ENCODE results near the gene ASAH2B.
A peak's percentile ranks its signal among the peaks of the same experiment; 100 is the strongest.
"Not testable (repeated sequence)": the region's sequence is repeated elsewhere in the genome, so short reads cannot be mapped to it uniquely, and the experiment has no call there.

The ASAH2B gene

DNA sequence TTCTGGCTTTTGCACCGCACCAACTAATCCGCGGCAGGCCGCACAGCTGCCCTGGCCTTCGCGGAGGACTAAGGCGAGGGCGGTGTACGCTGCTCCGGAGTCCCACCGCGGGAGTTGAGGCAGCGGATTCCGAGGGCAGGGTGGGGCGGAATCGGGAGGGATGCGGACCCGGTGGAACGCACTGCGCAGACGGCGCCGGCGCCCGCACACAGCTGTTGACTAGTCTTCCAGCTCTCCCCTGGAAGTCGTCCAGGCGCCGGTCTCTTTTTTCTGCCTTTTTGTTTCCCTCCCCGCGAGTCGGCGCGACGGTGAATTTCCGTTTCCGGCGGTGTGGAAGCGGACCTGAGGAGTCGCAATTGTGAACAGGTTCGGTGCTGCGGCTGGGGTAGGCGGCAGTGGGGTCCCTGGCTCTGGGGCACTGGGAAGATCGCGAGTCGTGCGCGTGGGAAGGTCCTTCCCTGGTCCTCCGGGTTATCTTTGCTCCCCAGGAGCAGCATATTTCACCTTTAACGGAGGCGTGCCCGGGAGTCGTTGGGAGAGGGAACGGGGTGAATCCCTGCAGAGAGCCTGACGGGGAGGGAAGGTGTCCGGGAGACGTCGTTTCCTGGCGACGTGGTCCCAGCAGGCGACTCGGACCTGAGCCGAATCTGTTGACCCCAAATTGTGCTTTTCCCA is at the start of gene ASAH2B:
Gene ASAH2B, plus strand, starts transcription at position 319 of the 675 bp plus-strand sequence. CDS start 5,195 bp downstream, outside the sequence.
- Histone ChIP-seq H3K4me3 (peak within 1 kb of the TSS; percentile 58), H3K9me3 (no peaks in the 10 kb centered on the region), H3K36me3 (replicated peaks) (no peaks in the 10 kb centered on the region), H3K27me3 (ENCODE audit: low read depth) (peaks cover 10% of the 10 kb centered on the region), H3K4me1 (0 out of 2 replicates have a peak, but pooled peaks cover 3% of the 10 kb centered on the region)
- DNase-seq (ENCODE audit: low spot score in 2 of 2), result peak; percentile 70 to 88
- in situ Hi-C loops (cut with MboI; ENCODE audit: low sequenced_read_pairs), result no loop called here

- in situ Hi-C loops (cut with MboI; ENCODE audit: low sequenced_read_pairs); H3K4me1 ChIP-seq; H3K36me3 ChIP-seq (replicated peaks); DNase-seq (ENCODE audit: low spot score in 2 of 2); H3K4me3 ChIP-seq; H3K9me3 ChIP-seq; H3K27me3 ChIP-seq (ENCODE audit: low read depth): not testable (repeated sequence)
These were observed 41.9 kb upstream of the ASAH2B start for GRCh38 chr10:50697819-50698218.

GRCh38 chr10:50701947-50702346 is 37.8 kb upstream of the ASAH2B start:
- not testable (repeated sequence) for H3K4me1 ChIP-seq; DNase-seq (ENCODE audit: low spot score in 2 of 2)

GRCh38 chr10:50702997-50703396 is 36.7 kb upstream of the ASAH2B start:
- H3K36me3 ChIP-seq (replicated peaks); DNase-seq (ENCODE audit: low spot score in 2 of 2); H3K9me3 ChIP-seq; in situ Hi-C loops (cut with MboI; ENCODE audit: low sequenced_read_pairs); H3K27me3 ChIP-seq (ENCODE audit: low read depth); H3K4me1 ChIP-seq; H3K4me3 ChIP-seq: not testable (repeated sequence)

More at GRCh38 chr10:50701947-50702346, 37.8 kb upstream of the ASAH2B start:
- H3K27me3 ChIP-seq (ENCODE audit: low read depth); in situ Hi-C loops (cut with MboI; ENCODE audit: low sequenced_read_pairs); H3K9me3 ChIP-seq; H3K4me3 ChIP-seq; H3K36me3 ChIP-seq (replicated peaks): not testable (repeated sequence)

GRCh38 chr10:50704436-50705079 is 35.2 kb upstream of the ASAH2B start:
- DNase-seq (ENCODE audit: low spot score in 2 of 2); H3K9me3 ChIP-seq; H3K4me1 ChIP-seq; H3K27me3 ChIP-seq (ENCODE audit: low read depth); H3K4me3 ChIP-seq; H3K36me3 ChIP-seq (replicated peaks); in situ Hi-C loops (cut with MboI; ENCODE audit: low sequenced_read_pairs): not testable (repeated sequence)

DNA sequence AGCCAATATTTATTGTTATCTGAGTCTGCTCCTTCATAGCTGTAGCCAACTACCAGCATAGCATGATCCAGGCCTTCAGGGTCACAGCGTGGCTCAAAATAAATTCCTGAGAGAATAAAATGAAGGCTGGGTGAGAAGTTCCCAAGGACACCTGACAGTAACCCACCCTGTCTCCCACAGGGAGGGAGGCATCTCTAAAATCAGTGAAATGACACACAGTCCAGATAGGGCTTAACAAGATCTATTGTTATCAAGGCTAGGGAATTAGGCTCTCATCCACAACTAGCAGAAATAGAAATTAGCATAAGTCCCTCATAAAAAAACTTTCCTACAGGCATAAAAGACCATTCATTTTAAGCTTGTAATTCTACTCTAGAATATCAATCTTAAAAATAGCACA is 33.7 kb upstream of the ASAH2B start:
- H3K9me3 ChIP-seq; H3K36me3 ChIP-seq (replicated peaks); H3K4me3 ChIP-seq; H3K27me3 ChIP-seq (ENCODE audit: low read depth); in situ Hi-C loops (cut with MboI; ENCODE audit: low sequenced_read_pairs); H3K4me1 ChIP-seq: not testable (repeated sequence)
- peak; percentile 54 to 70 for DNase-seq (ENCODE audit: low spot score in 2 of 2)

DNA sequence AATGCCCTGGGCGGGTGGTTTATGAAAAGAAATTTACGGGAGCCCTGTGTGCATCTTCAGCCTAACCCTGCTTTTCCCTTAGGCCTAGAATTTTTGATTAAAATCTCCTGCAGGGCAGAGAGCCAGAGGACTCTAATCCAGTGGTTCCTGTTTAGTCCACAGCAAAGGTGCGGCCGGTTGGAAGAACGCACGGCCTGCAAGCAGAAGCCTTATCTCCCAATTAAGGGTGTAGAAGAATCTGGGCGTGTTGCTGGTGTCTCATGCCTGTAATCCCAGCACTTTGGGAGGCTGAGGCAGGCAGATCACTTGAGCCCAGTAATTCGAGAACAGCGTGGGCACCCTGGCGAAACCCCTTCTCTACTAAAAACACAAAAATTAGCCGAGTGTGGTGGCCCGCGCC is 29.5 kb upstream of the ASAH2B start:
- DNase-seq (ENCODE audit: low spot score in 2 of 2); H3K9me3 ChIP-seq; in situ Hi-C loops (cut with MboI; ENCODE audit: low sequenced_read_pairs); H3K4me1 ChIP-seq; H3K36me3 ChIP-seq (replicated peaks); H3K4me3 ChIP-seq; H3K27me3 ChIP-seq (ENCODE audit: low read depth): not testable (repeated sequence)

- peaks cover 20% of the 10 kb centered on the region for H3K27me3 ChIP-seq (ENCODE audit: low read depth)
- H3K36me3 ChIP-seq (replicated peaks); H3K4me1 ChIP-seq; in situ Hi-C loops (cut with MboI; ENCODE audit: low sequenced_read_pairs); H3K9me3 ChIP-seq; H3K4me3 ChIP-seq; DNase-seq (ENCODE audit: low spot score in 2 of 2): not testable (repeated sequence)
These were observed 15.9 kb upstream of the ASAH2B start for GRCh38 chr10:50723812-50724211.

DNA sequence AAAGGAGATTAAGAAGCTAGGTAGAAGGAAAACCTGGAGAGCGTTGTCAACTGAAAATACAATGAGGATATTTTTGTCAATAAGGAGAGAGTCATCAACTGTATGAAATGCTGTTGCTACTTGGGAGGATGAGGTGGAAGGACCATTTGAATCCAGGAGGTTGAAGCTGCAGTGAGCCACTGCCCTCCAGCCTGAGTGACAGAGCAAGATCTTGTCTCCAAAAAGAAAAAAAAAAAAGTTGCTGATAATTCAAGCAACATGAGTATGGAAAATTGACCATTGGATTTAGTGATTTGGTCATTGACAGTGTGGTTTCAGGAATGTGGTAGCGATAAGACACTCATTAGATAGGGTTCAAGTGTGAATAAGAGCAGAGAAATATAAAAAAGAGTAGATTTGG is 11.6 kb upstream of the ASAH2B start:
- in situ Hi-C loops (cut with MboI; ENCODE audit: low sequenced_read_pairs); DNase-seq (ENCODE audit: low spot score in 2 of 2); H3K4me3 ChIP-seq; H3K9me3 ChIP-seq; H3K36me3 ChIP-seq (replicated peaks); H3K4me1 ChIP-seq: not testable (repeated sequence)
- peaks cover 21% of the 10 kb centered on the region for H3K27me3 ChIP-seq (ENCODE audit: low read depth)

DNA sequence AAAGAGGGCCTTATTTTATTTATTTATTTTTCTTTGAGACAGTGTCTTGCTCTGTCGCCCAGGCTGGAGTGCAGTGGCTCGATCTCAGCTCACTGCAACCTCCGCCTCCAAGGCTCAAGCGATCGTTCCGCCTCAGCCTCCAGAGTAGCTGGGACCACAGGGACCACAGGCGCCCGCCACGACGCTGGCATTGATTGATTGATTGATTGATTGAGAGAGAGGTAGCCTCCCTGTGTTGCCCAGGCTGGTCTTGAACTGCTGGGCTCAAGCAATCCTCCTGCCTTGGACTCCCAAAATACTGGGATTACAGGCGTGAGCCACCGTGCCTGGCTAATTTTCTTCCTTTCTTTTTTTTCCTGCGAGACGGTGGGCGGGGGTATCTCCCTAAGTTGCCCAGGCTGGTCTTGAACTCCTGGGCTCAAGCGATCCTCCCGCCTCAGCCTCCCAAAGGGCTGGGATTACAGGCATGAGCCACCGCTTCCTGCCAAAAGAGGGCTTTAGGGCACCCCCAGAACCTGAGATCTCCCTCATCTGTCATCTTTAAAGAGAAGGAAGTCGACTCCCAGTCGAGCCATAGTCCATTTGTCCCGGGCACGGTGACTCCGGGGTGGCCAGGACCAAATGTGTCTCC is 634 bp upstream of the ASAH2B start:
- H3K9me3 ChIP-seq; H3K36me3 ChIP-seq (replicated peaks); H3K4me1 ChIP-seq; in situ Hi-C loops (cut with MboI; ENCODE audit: low sequenced_read_pairs); DNase-seq (ENCODE audit: low spot score in 2 of 2): not testable (repeated sequence)
- Histone ChIP-seq H3K27me3 (ENCODE audit: low read depth) (peaks cover 17% of the 10 kb centered on the region), H3K4me3 (peak overlapping the region; percentile 58)

GRCh38 chr10:50740293-50740648 is 535 bp downstream of the ASAH2B start:
- H3K4me1 ChIP-seq, result 0 out of 2 replicates have a peak, but pooled peaks cover 3% of the 10 kb centered on the region
- H3K27me3 ChIP-seq (ENCODE audit: low read depth), result peaks cover 5% of the 10 kb centered on the region; the same call in 1 of the 2 replicates
- peak in 1 of 2 experiments; percentile 2 for DNase-seq (ENCODE audit: low spot score in 2 of 2)
- H3K4me3 ChIP-seq, result peak overlapping the region; percentile 58
- no peaks in the 10 kb centered on the region for H3K36me3 ChIP-seq (replicated peaks)
- in situ Hi-C loops (cut with MboI; ENCODE audit: low sequenced_read_pairs), result no loop called here
- no peaks in the 10 kb centered on the region for H3K9me3 ChIP-seq

- H3K4me3 ChIP-seq; in situ Hi-C loops (cut with MboI; ENCODE audit: low sequenced_read_pairs); DNase-seq (ENCODE audit: low spot score in 2 of 2): not testable (repeated sequence)
These were observed 3.1 kb downstream of the ASAH2B start for GRCh38 chr10:50742820-50743219.

GRCh38 chr10:50766774-50767513 is 27.2 kb downstream of the ASAH2B start:
- DNase-seq (ENCODE audit: low spot score in 2 of 2); H3K4me1 ChIP-seq; in situ Hi-C loops (cut with MboI; ENCODE audit: low sequenced_read_pairs): not testable (repeated sequence)

More at GRCh38 chr10:50742820-50743219, 3.1 kb downstream of the ASAH2B start:
- H3K36me3 ChIP-seq (replicated peaks); H3K9me3 ChIP-seq; H3K4me1 ChIP-seq; H3K27me3 ChIP-seq (ENCODE audit: low read depth): not testable (repeated sequence)

DNA sequence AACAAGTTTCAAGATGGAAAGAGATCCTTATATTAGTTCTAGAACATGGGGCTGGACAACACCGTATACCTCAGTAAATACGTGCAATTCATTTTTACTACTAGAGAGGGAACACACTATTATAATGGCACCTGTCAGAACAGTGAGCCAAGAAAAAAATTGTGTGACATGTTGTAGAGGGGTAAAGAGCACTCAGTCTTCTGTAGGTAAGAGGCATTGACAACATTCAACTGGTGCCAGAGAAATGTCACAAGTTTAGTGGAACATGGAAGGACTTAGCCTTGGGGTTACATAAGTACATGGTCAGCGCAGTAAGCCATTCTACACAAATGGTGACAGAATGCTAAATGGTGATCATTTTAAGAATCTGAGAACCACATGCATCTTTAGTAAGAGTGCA is 32.3 kb downstream of the ASAH2B start:
- H3K4me1 ChIP-seq; H3K36me3 ChIP-seq (replicated peaks); in situ Hi-C loops (cut with MboI; ENCODE audit: low sequenced_read_pairs); H3K27me3 ChIP-seq (ENCODE audit: low read depth); H3K9me3 ChIP-seq; DNase-seq (ENCODE audit: low spot score in 2 of 2); H3K4me3 ChIP-seq: not testable (repeated sequence)

More at GRCh38 chr10:50766774-50767513, 27.2 kb downstream of the ASAH2B start:
- H3K9me3 ChIP-seq; H3K27me3 ChIP-seq (ENCODE audit: low read depth); H3K36me3 ChIP-seq (replicated peaks); H3K4me3 ChIP-seq: not testable (repeated sequence)

All from HAP-1 (cell line).